HepG2 (cell line): ENCODE measurements around the gene FGF2. TPM values are rescaled to one million over a fixed set of nuclear protein-coding genes. Genes with fewer than 3 reads are reported as not detected.
A peak's percentile ranks its signal among the peaks of the same experiment; 100 is the strongest.

Experiments
- HOXD1 ChIP-seq: sonication (generic); formaldehyde crosslinking; IDR thresholded peaks from 2 replicates; pipeline ENCODE4 v1.5.0; 2020; ENCODE audit warnings: missing genetic modification reagents
- RFX1 ChIP-seq: fragments of 450-650 bp; IDR thresholded peaks from 2 replicates; pipeline ENCODE4 v1.6.1; 2017
- ZIK1 ChIP-seq: sonication (generic); formaldehyde crosslinking; IDR thresholded peaks from 2 replicates; pipeline ENCODE4 v1.5.0; 2020; ENCODE audit warnings: mild to moderate bottlenecking, low read depth, missing genetic modification reagents, borderline replicate concordance
- ZNF891 ChIP-seq: sonication (generic); formaldehyde crosslinking; IDR thresholded peaks from 2 replicates; pipeline ENCODE4 v1.5.0; 2020; ENCODE audit warnings: mild to moderate bottlenecking, missing genetic modification reagents
- ZSCAN31 ChIP-seq: sonication (generic); formaldehyde crosslinking; IDR thresholded peaks from 2 replicates; pipeline ENCODE4 v1.5.0; 2020; ENCODE audit warnings: low read depth, mild to moderate bottlenecking, missing genetic modification reagents
- polyA plus RNA-seq, 8 experiments: library from polyadenylated mRNA; depleted of rRNA in 3 of 8; stranded (reverse) in 7 of 8; unstranded in 1 of 8; fragments of >200 nt; fragmentation: Illumina TruSeq in 4 of 8; extraction: Trizol in 4 of 8; gene quantifications; 2 replicates each; pipeline versions ENCODE4 v1.2.1 to v1.2.3, GENCODE V29; 2011 to 2016; ENCODE audit warnings: low read depth in 4 of 8, missing spikeins in 1 of 8, mixed read lengths in 1 of 8; ENCODE audit not compliant: insufficient read depth in 1 of 8
- total RNA-seq, 5 experiments: library from RNA; depleted of rRNA; stranded (reverse); fragments of >200 nt; fragmentation: Illumina TruSeq; extraction: Trizol; gene quantifications; 2 replicates each; pipeline ENCODE4 v1.2.3, GENCODE V29; 2016; ENCODE audit warnings: low read depth in 1 of 5
- TF ChIP-seq, protein P1 (sequence below): sonication (generic); formaldehyde crosslinking; IDR thresholded peaks from 2 replicates; pipeline ENCODE4 v1.5.0; 2020; ENCODE audit warnings: mild to moderate bottlenecking, missing genetic modification reagents, borderline replicate concordance
- TF ChIP-seq, protein P2 (sequence below): sonication (generic); formaldehyde crosslinking; IDR thresholded peaks from 2 replicates; pipeline ENCODE4 v1.5.1; 2020; ENCODE audit warnings: missing genetic modification reagents, mild to moderate bottlenecking, borderline replicate concordance
- TF ChIP-seq, protein P3 (sequence below): sonication (generic); formaldehyde crosslinking; IDR thresholded peaks from 2 replicates; pipeline ENCODE4 v1.4.0; 2020; ENCODE audit warnings: missing genetic modification reagents

FGF2 gene
- total and polyA plus RNA-seq, 2 of the 13 experiments (the other 11 are each of a cell fraction or from before 2014, with no cell fraction given): 0.01 to 0.02 TPM

DNA sequence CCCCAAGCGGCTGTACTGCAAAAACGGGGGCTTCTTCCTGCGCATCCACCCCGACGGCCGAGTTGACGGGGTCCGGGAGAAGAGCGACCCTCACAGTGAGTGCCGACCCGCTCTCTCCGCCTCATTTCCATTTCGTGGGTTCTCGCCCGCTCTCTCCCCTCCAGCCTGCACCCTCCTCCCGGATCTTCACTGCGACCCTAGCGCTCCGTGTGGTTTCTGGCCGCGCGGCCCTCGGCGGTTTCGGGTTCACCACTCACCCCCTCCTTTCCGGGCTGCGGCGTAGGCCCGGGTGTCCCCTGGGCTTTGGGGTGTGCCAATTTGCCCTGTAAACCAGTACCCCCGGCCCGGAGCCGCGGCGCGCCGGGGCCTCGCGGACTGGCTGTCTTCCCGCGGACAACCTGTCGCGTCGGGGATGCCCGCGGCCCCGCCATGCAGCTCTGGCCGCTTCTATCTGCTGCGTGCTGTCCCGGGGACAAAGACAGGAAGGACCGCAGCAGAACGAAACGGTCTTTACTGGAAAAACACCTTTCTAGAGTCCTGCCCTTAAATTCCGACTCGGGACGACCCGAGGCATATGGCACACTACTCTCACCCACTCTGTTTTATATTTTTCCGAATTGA is 737 bp downstream of the FGF2 start (continued):
- TF ChIP-seq, protein P1, sequence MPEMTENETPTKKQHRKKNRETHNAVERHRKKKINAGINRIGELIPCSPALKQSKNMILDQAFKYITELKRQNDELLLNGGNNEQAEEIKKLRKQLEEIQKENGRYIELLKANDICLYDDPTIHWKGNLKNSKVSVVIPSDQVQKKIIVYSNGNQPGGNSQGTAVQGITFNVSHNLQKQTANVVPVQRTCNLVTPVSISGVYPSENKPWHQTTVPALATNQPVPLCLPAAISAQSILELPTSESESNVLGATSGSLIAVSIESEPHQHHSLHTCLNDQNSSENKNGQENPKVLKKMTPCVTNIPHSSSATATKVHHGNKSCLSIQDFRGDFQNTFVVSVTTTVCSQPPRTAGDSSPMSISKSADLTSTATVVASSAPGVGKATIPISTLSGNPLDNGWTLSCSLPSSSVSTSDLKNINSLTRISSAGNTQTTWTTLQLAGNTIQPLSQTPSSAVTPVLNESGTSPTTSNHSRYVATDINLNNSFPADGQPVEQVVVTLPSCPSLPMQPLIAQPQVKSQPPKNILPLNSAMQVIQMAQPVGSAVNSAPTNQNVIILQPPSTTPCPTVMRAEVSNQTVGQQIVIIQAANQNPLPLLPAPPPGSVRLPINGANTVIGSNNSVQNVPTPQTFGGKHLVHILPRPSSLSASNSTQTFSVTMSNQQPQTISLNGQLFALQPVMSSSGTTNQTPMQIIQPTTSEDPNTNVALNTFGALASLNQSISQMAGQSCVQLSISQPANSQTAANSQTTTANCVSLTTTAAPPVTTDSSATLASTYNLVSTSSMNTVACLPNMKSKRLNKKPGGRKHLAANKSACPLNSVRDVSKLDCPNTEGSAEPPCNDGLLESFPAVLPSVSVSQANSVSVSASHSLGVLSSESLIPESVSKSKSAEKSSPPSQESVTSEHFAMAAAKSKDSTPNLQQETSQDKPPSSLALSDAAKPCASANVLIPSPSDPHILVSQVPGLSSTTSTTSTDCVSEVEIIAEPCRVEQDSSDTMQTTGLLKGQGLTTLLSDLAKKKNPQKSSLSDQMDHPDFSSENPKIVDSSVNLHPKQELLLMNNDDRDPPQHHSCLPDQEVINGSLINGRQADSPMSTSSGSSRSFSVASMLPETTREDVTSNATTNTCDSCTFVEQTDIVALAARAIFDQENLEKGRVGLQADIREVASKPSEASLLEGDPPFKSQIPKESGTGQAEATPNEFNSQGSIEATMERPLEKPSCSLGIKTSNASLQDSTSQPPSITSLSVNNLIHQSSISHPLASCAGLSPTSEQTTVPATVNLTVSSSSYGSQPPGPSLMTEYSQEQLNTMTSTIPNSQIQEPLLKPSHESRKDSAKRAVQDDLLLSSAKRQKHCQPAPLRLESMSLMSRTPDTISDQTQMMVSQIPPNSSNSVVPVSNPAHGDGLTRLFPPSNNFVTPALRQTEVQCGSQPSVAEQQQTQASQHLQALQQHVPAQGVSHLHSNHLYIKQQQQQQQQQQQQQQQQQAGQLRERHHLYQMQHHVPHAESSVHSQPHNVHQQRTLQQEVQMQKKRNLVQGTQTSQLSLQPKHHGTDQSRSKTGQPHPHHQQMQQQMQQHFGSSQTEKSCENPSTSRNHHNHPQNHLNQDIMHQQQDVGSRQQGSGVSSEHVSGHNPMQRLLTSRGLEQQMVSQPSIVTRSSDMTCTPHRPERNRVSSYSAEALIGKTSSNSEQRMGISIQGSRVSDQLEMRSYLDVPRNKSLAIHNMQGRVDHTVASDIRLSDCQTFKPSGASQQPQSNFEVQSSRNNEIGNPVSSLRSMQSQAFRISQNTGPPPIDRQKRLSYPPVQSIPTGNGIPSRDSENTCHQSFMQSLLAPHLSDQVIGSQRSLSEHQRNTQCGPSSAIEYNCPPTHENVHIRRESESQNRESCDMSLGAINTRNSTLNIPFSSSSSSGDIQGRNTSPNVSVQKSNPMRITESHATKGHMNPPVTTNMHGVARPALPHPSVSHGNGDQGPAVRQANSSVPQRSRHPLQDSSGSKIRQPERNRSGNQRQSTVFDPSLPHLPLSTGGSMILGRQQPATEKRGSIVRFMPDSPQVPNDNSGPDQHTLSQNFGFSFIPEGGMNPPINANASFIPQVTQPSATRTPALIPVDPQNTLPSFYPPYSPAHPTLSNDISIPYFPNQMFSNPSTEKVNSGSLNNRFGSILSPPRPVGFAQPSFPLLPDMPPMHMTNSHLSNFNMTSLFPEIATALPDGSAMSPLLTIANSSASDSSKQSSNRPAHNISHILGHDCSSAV (CRISPR knock-in tag): no peak
- 0 out of 2 replicates have a peak, but pooled peaks have one; percentile 11 for TF ChIP-seq ZSCAN31 (CRISPR knock-in tag)
- TF ChIP-seq HOXD1 (CRISPR knock-in tag): no peak
- TF ChIP-seq, protein P2, sequence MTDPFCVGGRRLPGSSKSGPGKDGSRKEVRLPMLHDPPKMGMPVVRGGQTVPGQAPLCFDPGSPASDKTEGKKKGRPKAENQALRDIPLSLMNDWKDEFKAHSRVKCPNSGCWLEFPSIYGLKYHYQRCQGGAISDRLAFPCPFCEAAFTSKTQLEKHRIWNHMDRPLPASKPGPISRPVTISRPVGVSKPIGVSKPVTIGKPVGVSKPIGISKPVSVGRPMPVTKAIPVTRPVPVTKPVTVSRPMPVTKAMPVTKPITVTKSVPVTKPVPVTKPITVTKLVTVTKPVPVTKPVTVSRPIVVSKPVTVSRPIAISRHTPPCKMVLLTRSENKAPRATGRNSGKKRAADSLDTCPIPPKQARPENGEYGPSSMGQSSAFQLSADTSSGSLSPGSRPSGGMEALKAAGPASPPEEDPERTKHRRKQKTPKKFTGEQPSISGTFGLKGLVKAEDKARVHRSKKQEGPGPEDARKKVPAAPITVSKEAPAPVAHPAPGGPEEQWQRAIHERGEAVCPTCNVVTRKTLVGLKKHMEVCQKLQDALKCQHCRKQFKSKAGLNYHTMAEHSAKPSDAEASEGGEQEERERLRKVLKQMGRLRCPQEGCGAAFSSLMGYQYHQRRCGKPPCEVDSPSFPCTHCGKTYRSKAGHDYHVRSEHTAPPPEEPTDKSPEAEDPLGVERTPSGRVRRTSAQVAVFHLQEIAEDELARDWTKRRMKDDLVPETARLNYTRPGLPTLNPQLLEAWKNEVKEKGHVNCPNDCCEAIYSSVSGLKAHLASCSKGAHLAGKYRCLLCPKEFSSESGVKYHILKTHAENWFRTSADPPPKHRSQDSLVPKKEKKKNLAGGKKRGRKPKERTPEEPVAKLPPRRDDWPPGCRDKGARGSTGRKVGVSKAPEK (CRISPR knock-in tag): no peak
- TF ChIP-seq ZIK1: no peak
- TF ChIP-seq RFX1: no peak
- no peak for TF ChIP-seq ZNF891
- TF ChIP-seq, protein P3, sequence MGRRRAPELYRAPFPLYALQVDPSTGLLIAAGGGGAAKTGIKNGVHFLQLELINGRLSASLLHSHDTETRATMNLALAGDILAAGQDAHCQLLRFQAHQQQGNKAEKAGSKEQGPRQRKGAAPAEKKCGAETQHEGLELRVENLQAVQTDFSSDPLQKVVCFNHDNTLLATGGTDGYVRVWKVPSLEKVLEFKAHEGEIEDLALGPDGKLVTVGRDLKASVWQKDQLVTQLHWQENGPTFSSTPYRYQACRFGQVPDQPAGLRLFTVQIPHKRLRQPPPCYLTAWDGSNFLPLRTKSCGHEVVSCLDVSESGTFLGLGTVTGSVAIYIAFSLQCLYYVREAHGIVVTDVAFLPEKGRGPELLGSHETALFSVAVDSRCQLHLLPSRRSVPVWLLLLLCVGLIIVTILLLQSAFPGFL: no peak
